ENCODE results near the gene NOX5. TPM values are rescaled to one million over a fixed set of nuclear protein-coding genes. Genes with fewer than 3 reads are reported as not detected.

NOX5 gene
- total RNA-seq, 1 donor from 2014 or later: not detected

DNA sequence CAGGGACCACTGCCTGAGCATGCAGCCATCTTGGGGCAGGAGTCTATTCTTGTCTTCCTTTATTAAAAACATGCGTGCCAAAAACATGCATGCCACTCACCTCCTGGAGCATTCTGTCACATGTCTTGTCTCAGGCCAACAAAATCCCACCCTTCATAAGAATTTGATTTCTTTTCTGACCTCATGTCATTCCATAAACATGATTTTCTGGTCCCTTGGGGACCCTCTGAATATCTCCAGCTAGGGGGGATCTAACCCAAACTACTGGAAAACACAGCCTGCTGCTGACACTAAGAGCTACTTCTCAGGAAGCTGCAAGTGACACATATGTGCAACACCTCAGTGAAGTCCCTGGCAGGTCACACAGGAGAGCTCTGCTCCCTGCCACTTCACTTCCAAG is 26.8 kb upstream of the NOX5 start:
- Mint-ChIP-seq H3K27ac (ENCODE audit: unreplicated experiment) (no peak overlapping the region), H3K36me3 (ENCODE audit: unreplicated experiment) (no peaks in the 10 kb centered on the region), H3K9me3 (ENCODE audit: unreplicated experiment) (no peaks in the 10 kb centered on the region), H3K4me3 (ENCODE audit: unreplicated experiment) (no peak overlapping the region), H3K27me3 (ENCODE audit: unreplicated experiment) (peaks cover 56% of the 10 kb centered on the region), H3K4me1 (ENCODE audit: unreplicated experiment) (no peaks in the 10 kb centered on the region)
- TF ChIP-seq, protein P1, sequence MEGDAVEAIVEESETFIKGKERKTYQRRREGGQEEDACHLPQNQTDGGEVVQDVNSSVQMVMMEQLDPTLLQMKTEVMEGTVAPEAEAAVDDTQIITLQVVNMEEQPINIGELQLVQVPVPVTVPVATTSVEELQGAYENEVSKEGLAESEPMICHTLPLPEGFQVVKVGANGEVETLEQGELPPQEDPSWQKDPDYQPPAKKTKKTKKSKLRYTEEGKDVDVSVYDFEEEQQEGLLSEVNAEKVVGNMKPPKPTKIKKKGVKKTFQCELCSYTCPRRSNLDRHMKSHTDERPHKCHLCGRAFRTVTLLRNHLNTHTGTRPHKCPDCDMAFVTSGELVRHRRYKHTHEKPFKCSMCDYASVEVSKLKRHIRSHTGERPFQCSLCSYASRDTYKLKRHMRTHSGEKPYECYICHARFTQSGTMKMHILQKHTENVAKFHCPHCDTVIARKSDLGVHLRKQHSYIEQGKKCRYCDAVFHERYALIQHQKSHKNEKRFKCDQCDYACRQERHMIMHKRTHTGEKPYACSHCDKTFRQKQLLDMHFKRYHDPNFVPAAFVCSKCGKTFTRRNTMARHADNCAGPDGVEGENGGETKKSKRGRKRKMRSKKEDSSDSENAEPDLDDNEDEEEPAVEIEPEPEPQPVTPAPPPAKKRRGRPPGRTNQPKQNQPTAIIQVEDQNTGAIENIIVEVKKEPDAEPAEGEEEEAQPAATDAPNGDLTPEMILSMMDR (IDR thresholded peaks at IDR 0.05): no peak
- DNase-seq (ENCODE audit: extremely low spot score, unreplicated experiment): no peak

DNA sequence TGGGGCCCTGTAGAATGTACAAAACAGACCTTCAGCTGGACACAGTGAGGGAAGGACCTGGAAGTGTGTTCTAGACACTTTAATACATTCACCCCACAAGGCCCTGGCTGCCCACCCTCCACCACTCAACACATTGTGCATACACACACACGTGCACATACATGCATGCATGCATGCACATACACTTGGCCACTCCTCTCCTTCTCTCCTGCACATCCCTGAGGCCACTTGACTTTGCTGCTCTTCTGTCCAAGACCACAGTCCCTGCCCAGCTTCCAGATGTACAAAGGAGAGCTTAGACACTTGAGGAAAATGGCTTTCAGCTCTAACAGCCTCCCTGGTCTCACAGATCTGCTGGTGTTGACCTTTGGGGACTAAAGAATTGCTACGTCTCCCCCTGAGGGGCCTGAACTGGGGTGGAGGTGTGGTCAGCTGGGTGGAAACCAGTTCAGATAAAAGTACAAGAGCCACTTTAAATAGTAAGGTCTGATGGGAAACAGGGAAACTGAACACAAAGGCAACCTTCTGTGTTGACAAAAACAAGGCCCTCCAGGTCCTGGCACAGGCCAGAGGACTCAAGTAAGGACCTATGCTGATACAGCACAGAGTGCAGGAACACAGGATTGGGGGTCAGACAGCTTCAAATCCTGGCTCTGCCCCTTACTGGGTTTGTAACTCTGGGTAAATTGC is 24.8 kb upstream of the NOX5 start:
- Mint-ChIP-seq H3K27ac (ENCODE audit: unreplicated experiment) (no peak overlapping the region), H3K9me3 (ENCODE audit: unreplicated experiment) (no peaks in the 10 kb centered on the region), H3K4me3 (ENCODE audit: unreplicated experiment) (no peak overlapping the region), H3K27me3 (ENCODE audit: unreplicated experiment) (peaks cover 42% of the 10 kb centered on the region), H3K36me3 (ENCODE audit: unreplicated experiment) (no peaks in the 10 kb centered on the region), H3K4me1 (ENCODE audit: unreplicated experiment) (no peaks in the 10 kb centered on the region)
- TF ChIP-seq, protein P1 (IDR thresholded peaks at IDR 0.05): no peak
- peak; percentile 48 for DNase-seq (ENCODE audit: extremely low spot score, unreplicated experiment)

DNA sequence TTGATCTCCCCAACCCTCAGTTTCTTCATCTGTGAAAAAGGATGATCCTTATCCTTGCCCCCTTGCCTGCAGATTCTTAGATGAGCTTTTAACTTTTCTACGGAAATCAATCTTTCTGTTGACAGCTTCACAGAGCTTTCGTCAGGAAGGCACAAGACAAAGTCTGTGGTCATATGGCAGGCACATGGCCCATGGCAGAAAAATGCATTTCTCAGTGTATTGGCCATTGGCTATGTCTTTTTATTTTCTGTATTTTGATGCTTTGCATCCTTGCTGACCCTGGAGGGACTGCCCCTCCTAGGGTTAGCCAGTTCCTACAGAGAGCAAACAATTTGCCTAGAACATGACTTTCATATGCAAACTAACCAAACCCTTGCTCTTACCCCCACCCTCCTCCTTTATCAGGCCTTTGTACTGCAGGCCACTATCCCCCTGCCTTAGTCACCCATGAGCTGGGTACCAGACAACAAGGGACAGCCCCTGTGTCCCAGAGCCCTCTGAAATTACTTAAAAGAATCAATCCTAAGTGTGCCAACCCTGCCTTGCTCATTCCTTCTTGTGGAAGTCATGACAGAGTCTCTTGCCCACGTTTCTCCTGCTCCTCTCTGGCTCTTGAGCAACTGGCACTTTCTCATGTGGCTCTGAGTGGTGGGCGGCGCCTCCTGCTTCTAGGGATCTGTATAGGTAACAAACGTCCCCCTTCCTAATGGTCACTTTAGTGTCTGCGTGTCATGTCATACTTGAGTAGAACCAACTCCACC is 24.1 kb upstream of the NOX5 start:
- Mint-ChIP-seq H3K36me3 (ENCODE audit: unreplicated experiment) (no peaks in the 10 kb centered on the region), H3K9me3 (ENCODE audit: unreplicated experiment) (no peaks in the 10 kb centered on the region), H3K27me3 (ENCODE audit: unreplicated experiment) (peaks cover 38% of the 10 kb centered on the region), H3K4me1 (ENCODE audit: unreplicated experiment) (no peaks in the 10 kb centered on the region), H3K27ac (ENCODE audit: unreplicated experiment) (no peak overlapping the region), H3K4me3 (ENCODE audit: unreplicated experiment) (no peak overlapping the region)
- DNase-seq (ENCODE audit: extremely low spot score, unreplicated experiment): peak; percentile 69
- TF ChIP-seq, protein P1 (IDR thresholded peaks at IDR 0.05): no peak

DNA sequence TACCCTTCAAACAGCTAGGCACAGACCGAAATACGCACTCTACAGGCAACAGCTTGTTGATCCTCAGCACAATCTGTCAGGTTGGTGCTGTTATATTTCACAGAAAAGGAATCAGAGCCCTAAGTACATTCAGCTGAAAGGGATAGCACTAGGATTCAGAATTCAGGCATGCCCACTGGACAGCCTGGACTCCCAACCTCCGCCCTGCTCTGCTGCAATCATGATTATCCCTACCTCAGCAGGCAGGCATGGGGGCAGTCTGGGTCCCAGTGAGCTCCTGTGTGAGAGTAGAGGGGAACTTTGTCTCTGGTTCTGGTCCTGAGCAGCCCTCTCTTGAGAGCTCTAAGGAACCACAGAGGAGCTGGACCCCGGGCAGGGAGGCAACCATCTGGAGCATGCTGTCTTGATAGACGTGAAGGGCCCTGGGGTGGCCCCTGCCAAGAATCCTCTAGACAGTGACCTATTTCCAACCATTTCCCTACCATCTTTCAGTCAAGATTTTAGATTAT is 23.4 kb upstream of the NOX5 start:
- H3K27ac Mint-ChIP-seq (ENCODE audit: unreplicated experiment): no peak overlapping the region
- no peaks in the 10 kb centered on the region for H3K9me3 Mint-ChIP-seq (ENCODE audit: unreplicated experiment)
- DNase-seq (ENCODE audit: extremely low spot score, unreplicated experiment): peak; percentile 32
- H3K4me3 Mint-ChIP-seq (ENCODE audit: unreplicated experiment): no peak overlapping the region
- TF ChIP-seq, protein P1 (IDR thresholded peaks at IDR 0.05): no peak
- peaks cover 38% of the 10 kb centered on the region for H3K27me3 Mint-ChIP-seq (ENCODE audit: unreplicated experiment)
- H3K36me3 Mint-ChIP-seq (ENCODE audit: unreplicated experiment): no peaks in the 10 kb centered on the region
- H3K4me1 Mint-ChIP-seq (ENCODE audit: unreplicated experiment): no peaks in the 10 kb centered on the region

DNA sequence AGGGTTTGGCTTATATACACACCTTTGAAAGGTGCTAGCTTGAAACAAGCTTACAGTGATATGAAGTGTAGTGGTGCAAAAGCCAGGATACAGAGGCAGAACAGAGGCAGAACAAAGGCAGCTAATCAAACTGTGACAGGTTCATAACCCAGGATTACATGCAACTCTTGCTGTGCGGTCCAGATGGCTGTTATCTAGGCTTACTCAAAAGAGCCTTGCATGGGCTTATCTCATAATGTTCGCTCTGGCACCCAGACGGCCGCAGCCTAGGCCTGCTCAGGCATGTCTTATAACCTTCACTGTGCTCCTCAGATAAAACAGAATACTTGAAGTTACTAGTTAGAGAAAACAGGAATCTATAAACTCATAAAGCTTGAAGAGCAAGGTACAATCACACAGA is 22.8 kb upstream of the NOX5 start:
- peaks cover 35% of the 10 kb centered on the region for H3K27me3 Mint-ChIP-seq (ENCODE audit: unreplicated experiment)
- TF ChIP-seq, protein P1 (IDR thresholded peaks at IDR 0.05): no peak
- no peak overlapping the region for H3K27ac Mint-ChIP-seq (ENCODE audit: unreplicated experiment)
- no peak overlapping the region for H3K4me3 Mint-ChIP-seq (ENCODE audit: unreplicated experiment)
- H3K4me1 Mint-ChIP-seq (ENCODE audit: unreplicated experiment): no peaks in the 10 kb centered on the region
- peak; percentile 44 for DNase-seq (ENCODE audit: extremely low spot score, unreplicated experiment)
- H3K36me3 Mint-ChIP-seq (ENCODE audit: unreplicated experiment): no peaks in the 10 kb centered on the region
- H3K9me3 Mint-ChIP-seq (ENCODE audit: unreplicated experiment): no peaks in the 10 kb centered on the region

All from osteocyte (in vitro differentiated cells).